Neural cell (in vitro differentiated cells): ENCODE data around the gene KIF5A. TPM values are rescaled to one million over a fixed set of nuclear protein-coding genes. Genes with fewer than 3 reads are reported as not detected.

Source experiments
- H2AFZ ChIP-seq: fragments of 200-600, 300-800 bp; sonication (generic), shearing (Covaris generic); 2 replicates; pipeline ENCODE4 v1.6.0; 2014; ENCODE audit warnings: low read depth, mild to moderate bottlenecking, antibody characterized with exemption, low read length, moderate library complexity
- H3F3A ChIP-seq: fragments of 200-600 bp; shearing (Covaris generic); 2 replicates; pipeline ENCODE4 v1.6.1; 2016; ENCODE audit warnings: mild to moderate bottlenecking, moderate library complexity, mixed read lengths, antibody characterized with exemption, low read length; ENCODE audit not compliant: insufficient read depth, poor library complexity, severe bottlenecking
- H3K27ac ChIP-seq: fragments of 200-600, 300-800 bp; sonication (generic), shearing (Covaris generic); 2 replicates; pipeline ENCODE4 v1.5.1; 2014; ENCODE audit warnings: mild to moderate bottlenecking, low read length, moderate library complexity
- H3K27me3 ChIP-seq: fragments of 300-800, 200-600 bp; sonication (generic), shearing (Covaris generic); 2 replicates; pipeline ENCODE4 v1.6.0; 2014; ENCODE audit warnings: mild to moderate bottlenecking, low read depth, low read length, moderate library complexity; ENCODE audit not compliant: insufficient read depth
- H3K36me3 ChIP-seq: fragments of 300-800, 200-600 bp; sonication (generic), shearing (Covaris generic); 2 replicates; pipeline ENCODE4 v1.5.1; 2014; ENCODE audit warnings: mild to moderate bottlenecking, antibody characterized with exemption, low read length, moderate library complexity; ENCODE audit not compliant: insufficient read depth
- H3K4me2 ChIP-seq: fragments of 300-800, 200-600 bp; sonication (generic), shearing (Covaris generic); 2 replicates; pipeline ENCODE4 v1.6.0; 2014; ENCODE audit warnings: mild to moderate bottlenecking, low read length
- H3K4me3 ChIP-seq: fragments of 300-800, 200-600 bp; sonication (generic), shearing (Covaris generic); 2 replicates; pipeline ENCODE4 v1.5.1; 2014; ENCODE audit warnings: mild to moderate bottlenecking, low read length, moderate library complexity
- H3K79me2 ChIP-seq: fragments of 200-600 bp; shearing (Covaris generic); replicated peaks from 2 replicates; pipeline ENCODE4 v1.6.0; 2014; ENCODE audit warnings: mild to moderate bottlenecking, low read length, moderate library complexity; ENCODE audit not compliant: insufficient read depth
- H3K9ac ChIP-seq: fragments of 300-800, 200-600 bp; sonication (generic), shearing (Covaris generic); 2 replicates; pipeline ENCODE4 v1.6.1; 2016; ENCODE audit warnings: mild to moderate bottlenecking, low read length, mixed read lengths
- H3K9me2 ChIP-seq: fragments of 200-600 bp; shearing (Covaris generic); 2 replicates; pipeline ENCODE4 v1.6.1; 2016; ENCODE audit warnings: mild to moderate bottlenecking, low read length, mixed read lengths; ENCODE audit not compliant: insufficient read depth
- H3K9me3 ChIP-seq: fragments of 200-600, 300-800 bp; sonication (generic), shearing (Covaris generic); 2 replicates; pipeline ENCODE4 v1.6.1; 2016; ENCODE audit warnings: mild to moderate bottlenecking, mixed run types, low read length, moderate library complexity, mixed read lengths
- H4K20me1 ChIP-seq: fragments of 200-600 bp; shearing (Covaris generic); 2 replicates; pipeline ENCODE4 v1.6.1; 2016; ENCODE audit warnings: mild to moderate bottlenecking, mixed run types; ENCODE audit not compliant: insufficient read depth
- EP300 ChIP-seq: fragments of 450-650 bp; conservative IDR thresholded peaks from 2 replicates; pipeline ENCODE4 v1.6.1; 2014; ENCODE audit warnings: antibody characterized with exemption, mild to moderate bottlenecking, moderate library complexity; ENCODE audit not compliant: poor library complexity, severe bottlenecking
- EZH2 ChIP-seq: fragments of 200-600, 300-800 bp; shearing (Covaris generic), sonication (generic); IDR thresholded peaks from 2 replicates; pipeline ENCODE4 v1.6.1; 2014; ENCODE audit warnings: antibody characterized with exemption, low read length, borderline replicate concordance, mild to moderate bottlenecking; ENCODE audit not compliant: insufficient read depth, poor library complexity, severe bottlenecking
- MXI1 ChIP-seq: fragments of 450-650 bp; conservative IDR thresholded peaks from 2 replicates; pipeline ENCODE4 v1.6.1; 2014; ENCODE audit warnings: antibody characterized with exemption, mild to moderate bottlenecking; ENCODE audit not compliant: poor library complexity, severe bottlenecking
- POLR2AphosphoS5 ChIP-seq: IDR thresholded peaks from 2 replicates; pipeline ENCODE4 v1.6.1; 2012
- RAD21 ChIP-seq: fragments of 450-650 bp; conservative IDR thresholded peaks from 2 replicates; pipeline ENCODE4 v1.6.1; 2014; ENCODE audit warnings: antibody characterized with exemption, mild to moderate bottlenecking, moderate library complexity
- SMC3 ChIP-seq: fragments of 450-650 bp; conservative IDR thresholded peaks from 2 replicates; pipeline ENCODE4 v1.6.1; 2014; ENCODE audit warnings: antibody characterized with exemption, mild to moderate bottlenecking, moderate library complexity; ENCODE audit not compliant: poor library complexity
- TAF1 ChIP-seq: IDR thresholded peaks from 2 replicates; pipeline ENCODE4 v1.6.1; 2012; ENCODE audit warnings: low read depth
- polyA plus RNA-seq: library from polyadenylated mRNA; depleted of rRNA; stranded (reverse); fragments of >200 nt; gene quantifications from 2 replicates; pipeline ENCODE4 v1.2.3, GENCODE V29; 2014
- TF ChIP-seq, protein P1 (sequence below): IDR thresholded peaks from 2 replicates; pipeline ENCODE4 v1.6.1; 2012; ENCODE audit warnings: borderline replicate concordance
- TF ChIP-seq, protein P2 (sequence below): fragments of 450-650 bp; IDR thresholded peaks from 2 replicates; pipeline ENCODE4 v1.5.1; 2014; ENCODE audit warnings: antibody characterized with exemption, mild to moderate bottlenecking, moderate library complexity; ENCODE audit not compliant: poor library complexity, severe bottlenecking

The KIF5A gene
- polyA plus RNA-seq, 1 donor from 2014 or later: 58.8 TPM

DNA sequence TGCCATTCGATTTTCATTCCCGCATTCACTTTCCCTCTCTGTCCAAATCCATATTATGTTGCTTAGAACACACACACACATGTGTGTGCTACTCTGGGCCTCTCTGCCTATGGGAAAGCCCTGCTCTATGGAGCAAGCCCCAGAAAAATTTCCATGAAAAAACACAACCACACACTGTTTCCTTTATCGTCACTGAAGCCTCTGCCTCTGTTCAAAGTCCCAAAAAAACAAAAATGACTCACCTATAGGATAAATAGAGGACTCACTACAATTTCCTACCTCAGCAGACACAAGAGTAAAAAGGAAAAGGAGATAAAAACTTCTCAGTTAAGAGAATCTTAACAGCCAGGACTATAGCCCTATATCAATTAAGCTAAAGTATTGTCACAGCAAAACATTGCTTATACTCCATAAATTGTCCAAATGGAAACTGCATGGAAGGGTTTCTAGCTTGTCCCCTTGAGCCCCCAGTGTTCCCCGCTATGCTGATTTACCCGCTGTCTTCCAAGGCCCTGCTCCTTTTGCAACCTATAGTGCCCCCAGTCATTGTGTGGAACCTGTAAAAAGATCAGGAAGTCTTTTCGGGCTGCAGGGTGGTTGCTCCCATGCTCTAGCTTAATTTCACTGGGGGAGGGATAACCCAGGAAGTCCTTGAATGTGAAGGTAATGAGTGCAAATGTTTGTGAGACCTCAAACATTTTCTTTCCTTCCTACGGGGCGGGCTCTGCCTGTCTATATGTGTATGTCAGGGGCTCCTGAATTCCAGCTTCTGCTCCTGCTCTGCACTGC lies 30.0 kb downstream of the KIF5A start:
- H4K20me1 ChIP-seq: no peaks in the 10 kb centered on the region
- no peaks in the 10 kb centered on the region for H3K79me2 ChIP-seq
- no peak overlapping the region for H3K27ac ChIP-seq
- H3K4me2 ChIP-seq: no peak overlapping the region
- peaks cover 20% of the 10 kb centered on the region for H3K36me3 ChIP-seq
- H3K9ac ChIP-seq: no peak overlapping the region
- no peaks in the 10 kb centered on the region for H3K9me3 ChIP-seq
- no peak overlapping the region for H2AFZ ChIP-seq
- H3F3A ChIP-seq: no peaks in the 10 kb centered on the region
- H3K4me3 ChIP-seq: no peak overlapping the region
- no peaks in the 10 kb centered on the region for H3K9me2 ChIP-seq
- TF ChIP-seq MXI1 (no peak), RAD21 (no peak), EZH2 (no peak), EP300 (no peak), TAF1 (no peak), SMC3 (no peak), POLR2AphosphoS5 (no peak)
- TF ChIP-seq, protein P1, sequence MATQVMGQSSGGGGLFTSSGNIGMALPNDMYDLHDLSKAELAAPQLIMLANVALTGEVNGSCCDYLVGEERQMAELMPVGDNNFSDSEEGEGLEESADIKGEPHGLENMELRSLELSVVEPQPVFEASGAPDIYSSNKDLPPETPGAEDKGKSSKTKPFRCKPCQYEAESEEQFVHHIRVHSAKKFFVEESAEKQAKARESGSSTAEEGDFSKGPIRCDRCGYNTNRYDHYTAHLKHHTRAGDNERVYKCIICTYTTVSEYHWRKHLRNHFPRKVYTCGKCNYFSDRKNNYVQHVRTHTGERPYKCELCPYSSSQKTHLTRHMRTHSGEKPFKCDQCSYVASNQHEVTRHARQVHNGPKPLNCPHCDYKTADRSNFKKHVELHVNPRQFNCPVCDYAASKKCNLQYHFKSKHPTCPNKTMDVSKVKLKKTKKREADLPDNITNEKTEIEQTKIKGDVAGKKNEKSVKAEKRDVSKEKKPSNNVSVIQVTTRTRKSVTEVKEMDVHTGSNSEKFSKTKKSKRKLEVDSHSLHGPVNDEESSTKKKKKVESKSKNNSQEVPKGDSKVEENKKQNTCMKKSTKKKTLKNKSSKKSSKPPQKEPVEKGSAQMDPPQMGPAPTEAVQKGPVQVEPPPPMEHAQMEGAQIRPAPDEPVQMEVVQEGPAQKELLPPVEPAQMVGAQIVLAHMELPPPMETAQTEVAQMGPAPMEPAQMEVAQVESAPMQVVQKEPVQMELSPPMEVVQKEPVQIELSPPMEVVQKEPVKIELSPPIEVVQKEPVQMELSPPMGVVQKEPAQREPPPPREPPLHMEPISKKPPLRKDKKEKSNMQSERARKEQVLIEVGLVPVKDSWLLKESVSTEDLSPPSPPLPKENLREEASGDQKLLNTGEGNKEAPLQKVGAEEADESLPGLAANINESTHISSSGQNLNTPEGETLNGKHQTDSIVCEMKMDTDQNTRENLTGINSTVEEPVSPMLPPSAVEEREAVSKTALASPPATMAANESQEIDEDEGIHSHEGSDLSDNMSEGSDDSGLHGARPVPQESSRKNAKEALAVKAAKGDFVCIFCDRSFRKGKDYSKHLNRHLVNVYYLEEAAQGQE: no peak
- TF ChIP-seq, protein P2, sequence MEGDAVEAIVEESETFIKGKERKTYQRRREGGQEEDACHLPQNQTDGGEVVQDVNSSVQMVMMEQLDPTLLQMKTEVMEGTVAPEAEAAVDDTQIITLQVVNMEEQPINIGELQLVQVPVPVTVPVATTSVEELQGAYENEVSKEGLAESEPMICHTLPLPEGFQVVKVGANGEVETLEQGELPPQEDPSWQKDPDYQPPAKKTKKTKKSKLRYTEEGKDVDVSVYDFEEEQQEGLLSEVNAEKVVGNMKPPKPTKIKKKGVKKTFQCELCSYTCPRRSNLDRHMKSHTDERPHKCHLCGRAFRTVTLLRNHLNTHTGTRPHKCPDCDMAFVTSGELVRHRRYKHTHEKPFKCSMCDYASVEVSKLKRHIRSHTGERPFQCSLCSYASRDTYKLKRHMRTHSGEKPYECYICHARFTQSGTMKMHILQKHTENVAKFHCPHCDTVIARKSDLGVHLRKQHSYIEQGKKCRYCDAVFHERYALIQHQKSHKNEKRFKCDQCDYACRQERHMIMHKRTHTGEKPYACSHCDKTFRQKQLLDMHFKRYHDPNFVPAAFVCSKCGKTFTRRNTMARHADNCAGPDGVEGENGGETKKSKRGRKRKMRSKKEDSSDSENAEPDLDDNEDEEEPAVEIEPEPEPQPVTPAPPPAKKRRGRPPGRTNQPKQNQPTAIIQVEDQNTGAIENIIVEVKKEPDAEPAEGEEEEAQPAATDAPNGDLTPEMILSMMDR: no peak
- no peaks in the 10 kb centered on the region for H3K27me3 ChIP-seq

DNA sequence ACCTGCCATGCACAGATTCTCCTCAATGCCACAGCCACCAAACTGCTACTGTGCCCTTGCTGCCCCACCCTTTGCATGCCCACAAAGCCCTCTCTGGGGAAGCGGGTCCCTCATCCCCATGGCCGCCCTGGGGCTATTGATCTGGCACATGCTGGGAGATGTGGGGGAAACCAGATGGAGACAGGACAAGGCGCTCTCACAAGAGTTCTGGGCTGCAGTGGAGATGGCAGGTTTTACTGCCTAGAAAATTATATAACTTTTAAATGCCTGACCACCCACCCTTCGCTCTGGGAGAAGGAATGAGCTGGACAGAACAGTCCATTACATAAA lies 30.6 kb downstream of the KIF5A start:
- H3K4me3 ChIP-seq: no peak overlapping the region
- H3K79me2 ChIP-seq: no peaks in the 10 kb centered on the region
- H3K27me3 ChIP-seq: no peaks in the 10 kb centered on the region
- TF ChIP-seq RAD21: no peak
- TF ChIP-seq MXI1: no peak
- no peak for TF ChIP-seq SMC3
- TF ChIP-seq POLR2AphosphoS5: no peak
- TF ChIP-seq EZH2: no peak
- TF ChIP-seq EP300: no peak
- TF ChIP-seq TAF1: no peak
- H3K9me3 ChIP-seq: no peaks in the 10 kb centered on the region
- H3K27ac ChIP-seq: no peak overlapping the region
- H3K4me2 ChIP-seq: no peak overlapping the region
- no peak overlapping the region for H2AFZ ChIP-seq
- no peaks in the 10 kb centered on the region for H3F3A ChIP-seq
- no peaks in the 10 kb centered on the region for H4K20me1 ChIP-seq
- no peaks in the 10 kb centered on the region for H3K9me2 ChIP-seq
- H3K36me3 ChIP-seq: peaks cover 20% of the 10 kb centered on the region
- no peak overlapping the region for H3K9ac ChIP-seq
